ENCODE measurements around the gene RAET1L.
"Not testable (repeated sequence)": the region's sequence is repeated elsewhere in the genome, so short reads cannot be mapped to it uniquely, and the experiment has no call there.

Gene RAET1L

DNA sequence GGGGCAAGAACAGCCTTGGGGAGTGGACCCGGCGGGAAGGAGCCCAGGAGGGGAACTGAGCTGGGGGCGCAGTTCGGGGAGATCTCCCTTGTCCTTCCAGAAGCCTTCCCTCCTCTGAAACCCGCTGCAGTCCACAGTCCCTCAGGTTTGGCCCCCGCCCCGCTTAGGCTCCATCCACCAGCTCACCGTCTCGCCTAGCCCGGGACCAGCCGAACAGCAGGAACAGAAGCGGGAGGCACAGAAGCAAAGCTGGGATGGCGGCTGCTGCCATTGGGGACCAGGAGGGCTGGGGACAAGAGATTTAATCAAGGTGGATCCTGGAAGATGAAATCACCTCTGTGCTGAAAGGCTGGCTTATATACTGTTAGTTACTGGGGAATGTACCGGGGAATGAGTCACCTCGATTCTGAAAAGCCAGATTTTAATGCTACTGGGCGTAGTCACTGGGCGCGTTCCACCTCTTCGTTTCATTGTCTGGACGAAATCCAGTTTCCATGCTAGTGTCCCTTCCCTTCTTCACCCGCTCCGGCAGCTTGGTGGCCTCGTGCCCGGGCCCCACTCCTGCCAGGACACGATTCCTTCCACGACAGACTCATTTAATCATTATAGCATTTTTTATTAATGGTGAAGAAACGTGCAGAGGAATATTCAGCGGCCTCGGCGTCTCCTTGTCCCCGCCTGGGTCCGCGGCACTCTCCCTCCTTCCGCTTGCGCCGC is at the start of gene RAET1L:
RAET1L (minus strand) TSS at position 332 of the 717 bp plus-strand sequence; CDS start at position 271, 61 bp downstream.
- DNase-seq (ENCODE audit: low read depth), result no peak

- no peak for DNase-seq (ENCODE audit: low read depth)
Observed at GRCh38 chr6:150075034-150075421, 49.7 kb upstream of the RAET1L start.

DNA sequence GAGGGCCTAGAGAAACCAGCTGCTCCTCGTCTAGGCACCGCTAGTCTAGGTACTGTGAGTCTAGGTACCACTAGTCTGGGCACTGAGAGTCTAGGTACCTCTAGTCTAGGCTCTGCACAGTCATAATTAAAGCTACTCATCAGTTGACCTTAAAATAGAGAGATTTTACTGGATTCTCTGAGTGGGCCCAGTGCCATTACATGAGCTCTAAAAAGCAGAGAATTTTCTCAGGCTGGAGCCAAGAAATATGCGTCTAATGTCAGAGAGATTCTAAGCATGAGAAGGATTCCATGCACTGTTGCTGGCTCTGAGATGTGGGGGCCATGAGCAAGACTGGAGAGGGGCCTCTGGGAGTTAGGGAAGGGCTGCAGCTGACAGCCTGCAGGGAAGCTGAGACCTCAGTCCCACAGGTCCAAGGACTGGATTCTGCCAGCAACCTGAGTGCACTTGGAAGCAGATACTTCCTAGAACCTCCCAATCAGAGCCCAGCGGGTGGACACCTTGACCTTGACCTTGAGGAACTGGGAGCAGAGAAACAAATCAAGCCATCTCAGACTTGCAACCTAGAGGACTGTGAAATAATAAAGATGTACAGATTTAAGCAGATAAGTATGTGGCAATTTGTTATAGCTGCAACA is 49.2 kb upstream of the RAET1L start:
- DNase-seq (ENCODE audit: low read depth), result not testable (repeated sequence)

GRCh38 chr6:150072201-150072600 is 46.9 kb upstream of the RAET1L start:
- DNase-seq (ENCODE audit: low read depth), result peak; percentile 30

GRCh38 chr6:150070236-150070818 is 45.0 kb upstream of the RAET1L start:
- no peak for DNase-seq (ENCODE audit: low read depth)

DNA sequence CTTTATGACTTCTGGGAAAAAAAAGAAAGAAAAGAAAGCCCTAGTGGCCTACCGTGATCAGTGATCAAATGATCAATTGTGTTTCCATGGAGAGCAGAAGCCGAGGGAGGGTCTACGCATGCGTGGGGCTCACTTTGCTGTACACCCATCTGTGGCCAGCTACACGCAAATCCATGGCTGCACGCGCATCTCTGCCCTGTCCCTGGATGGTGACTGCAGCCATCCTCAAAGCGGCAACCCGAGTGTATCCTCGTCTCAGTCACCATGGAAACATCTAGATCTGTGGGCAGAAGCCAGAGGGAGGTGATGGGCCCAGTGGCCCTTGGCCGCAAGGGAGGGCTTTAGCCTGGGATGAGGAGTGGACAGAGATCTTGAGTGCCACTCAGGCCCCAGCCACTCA is 44.4 kb upstream of the RAET1L start:
- no peak for DNase-seq (ENCODE audit: low read depth)

- DNase-seq (ENCODE audit: low read depth), result peak; percentile 56
Observed at GRCh38 chr6:150068720-150069648, 43.7 kb upstream of the RAET1L start, which contains the start of gene ULBP3. Gene ULBP3, minus strand, starts transcription at chr6:150069121. Its CDS starts 55 bp downstream, at chr6:150069066.

- no peak for DNase-seq (ENCODE audit: low read depth)
Observed at GRCh38 chr6:150068151-150068550, 42.8 kb upstream of the RAET1L start.

DNA sequence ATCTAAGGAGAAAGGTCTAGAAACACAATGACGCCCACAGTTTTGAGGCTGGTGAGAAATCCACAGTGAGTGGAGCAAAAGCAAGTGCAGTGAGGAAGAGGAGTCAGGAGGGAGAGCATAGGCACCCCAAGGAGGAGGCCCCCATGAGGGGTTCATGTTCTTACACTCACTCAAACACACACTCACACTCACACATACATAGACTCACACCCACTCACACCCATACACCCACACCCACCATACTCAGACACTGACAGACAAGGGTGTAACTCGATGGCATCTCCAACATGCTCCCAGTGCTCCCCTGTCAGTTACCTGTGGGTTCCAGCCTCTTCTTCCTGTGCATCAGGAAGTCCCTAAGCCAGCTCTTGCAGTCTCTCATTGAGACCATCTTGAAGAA is 39.8 kb upstream of the RAET1L start:
- DNase-seq (ENCODE audit: low read depth), result no peak

GRCh38 chr6:150063640-150064039 is 38.3 kb upstream of the RAET1L start:
- DNase-seq (ENCODE audit: low read depth), result no peak

GRCh38 chr6:150059973-150060372 is 34.6 kb upstream of the RAET1L start:
- not testable (repeated sequence) for DNase-seq (ENCODE audit: low read depth)

- DNase-seq (ENCODE audit: low read depth), result no peak
Observed at GRCh38 chr6:150058986-150059385, 33.7 kb upstream of the RAET1L start.

- no peak for DNase-seq (ENCODE audit: low read depth)
Observed at GRCh38 chr6:150058231-150058792, 33.0 kb upstream of the RAET1L start.

GRCh38 chr6:150057501-150057951 is 32.2 kb upstream of the RAET1L start:
- no peak for DNase-seq (ENCODE audit: low read depth)

- DNase-seq (ENCODE audit: low read depth), result no peak
Observed at GRCh38 chr6:150056916-150057315, 31.6 kb upstream of the RAET1L start.

DNA sequence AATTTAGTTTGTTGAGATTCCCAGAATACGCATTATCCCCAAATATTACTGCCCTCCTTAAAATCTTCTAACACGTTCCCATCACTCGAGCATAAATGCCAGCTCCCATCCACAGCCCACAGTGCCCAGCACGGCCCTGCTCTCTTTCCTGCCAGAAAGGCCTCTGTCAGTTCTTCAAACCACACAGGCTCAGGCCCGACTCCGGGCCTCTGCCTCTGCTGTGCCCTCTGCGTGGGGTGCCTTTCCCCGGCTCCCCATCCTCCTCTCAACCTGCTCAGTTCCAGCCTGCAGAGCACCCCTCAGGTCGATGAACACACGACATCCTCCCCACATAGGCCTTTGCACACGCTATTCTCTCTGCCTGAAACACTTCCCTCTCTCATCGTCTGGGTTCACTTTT is 30.8 kb upstream of the RAET1L start:
- no peak for DNase-seq (ENCODE audit: low read depth)

- no peak for DNase-seq (ENCODE audit: low read depth)
Observed at GRCh38 chr6:150055131-150055530, 29.8 kb upstream of the RAET1L start.

DNA sequence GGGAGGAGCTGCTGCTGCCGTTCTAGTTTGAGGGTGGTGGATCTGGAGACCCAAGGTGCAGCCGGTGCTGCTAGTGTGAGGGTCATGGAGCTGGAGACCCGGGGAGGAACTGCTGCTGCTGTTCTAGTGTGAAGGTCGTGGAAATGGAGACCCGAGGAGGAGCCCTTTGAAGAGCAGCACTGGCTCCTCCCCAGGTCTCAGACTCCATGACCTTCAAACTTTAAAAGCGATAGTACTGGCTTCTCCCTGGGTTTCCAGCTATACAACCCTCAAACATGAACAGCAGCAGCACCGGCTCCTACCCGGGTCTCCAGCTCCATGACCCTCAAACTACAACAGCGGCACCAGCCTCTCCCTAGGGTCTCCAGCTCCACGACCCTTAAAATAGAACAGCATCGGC is 28.1 kb upstream of the RAET1L start:
- no peak for DNase-seq (ENCODE audit: low read depth)

DNA sequence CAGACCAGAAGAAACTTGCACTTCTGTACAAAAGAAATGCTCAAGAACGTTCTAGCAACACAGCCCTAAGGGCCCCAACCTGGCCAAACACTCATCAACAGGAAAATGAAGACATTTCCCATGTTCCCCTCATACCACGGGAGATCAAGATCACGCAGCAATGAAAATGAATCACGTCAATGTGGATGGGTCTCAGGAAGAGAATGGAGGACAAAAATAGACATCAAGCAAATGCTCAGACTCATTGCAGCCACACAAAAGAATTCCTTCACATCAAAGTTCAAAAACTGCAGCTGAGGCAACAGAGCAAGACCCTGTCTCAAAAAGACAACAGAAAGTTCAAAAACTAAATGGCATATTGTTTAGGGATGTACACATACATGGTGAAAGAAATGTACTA is 25.5 kb upstream of the RAET1L start:
- DNase-seq (ENCODE audit: low read depth), result no peak

- no peak for DNase-seq (ENCODE audit: low read depth)
Observed at GRCh38 chr6:150048099-150048498, 22.8 kb upstream of the RAET1L start.

DNA sequence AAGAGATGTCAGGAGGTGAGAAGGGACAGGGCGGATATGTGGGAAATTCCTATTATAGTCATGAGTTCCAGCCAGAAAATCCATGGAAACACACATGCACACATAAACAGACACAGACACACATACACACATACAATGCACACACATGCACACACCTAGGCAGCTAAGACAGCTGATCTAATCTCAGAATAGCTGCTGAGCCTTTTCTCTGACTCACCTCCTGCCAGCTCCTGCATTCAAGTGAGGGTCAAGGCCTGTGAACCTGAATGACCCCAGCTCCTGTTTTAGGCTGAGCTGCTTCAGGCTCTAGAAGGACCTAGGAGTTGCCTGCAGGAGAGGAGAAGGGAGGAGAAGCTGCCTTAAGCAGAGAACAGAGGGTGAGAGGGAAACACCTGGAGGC is 21.6 kb upstream of the RAET1L start:
- no peak for DNase-seq (ENCODE audit: low read depth)

Data from T-helper 22 cell (primary cell).